OCI-LY1 (cell line): ENCODE measurements around the gene RAB40C.

ENCODE experiments used
- H2AFZ ChIP-seq: fragments of 200-600 bp; sonication (generic), shearing (Covaris generic); 2 replicates; pipeline ENCODE4 v1.6.0; 2014; ENCODE audit warnings: antibody characterized with exemption, mild to moderate bottlenecking, low read length
- H3F3A ChIP-seq: fragments of 200-600 bp; sonication (generic), shearing (Covaris generic); 2 replicates; pipeline ENCODE4 v1.6.0; 2014; ENCODE audit warnings: mild to moderate bottlenecking, antibody characterized with exemption, low read length, moderate library complexity; ENCODE audit not compliant: insufficient read depth
- H3K27ac ChIP-seq: fragments of 200-600 bp; sonication (generic); 2 replicates; pipeline ENCODE4 v1.5.1; 2014; ENCODE audit warnings: low read length, mixed run types, mild to moderate bottlenecking, low read depth; ENCODE audit not compliant: poor library complexity, severe bottlenecking
- H3K27me3 ChIP-seq: fragments of 200-600 bp; sonication (generic); 2 replicates; pipeline ENCODE4 v1.6.0; 2014; ENCODE audit warnings: antibody characterized with exemption, mild to moderate bottlenecking, low read length, moderate library complexity; ENCODE audit not compliant: insufficient read depth
- H3K36me3 ChIP-seq: fragments of 200-600 bp; sonication (generic); 2 replicates; pipeline ENCODE4 v1.6.1; 2014; ENCODE audit warnings: mild to moderate bottlenecking, antibody characterized with exemption, low read length, moderate library complexity, mixed read lengths; ENCODE audit not compliant: insufficient read depth
- H3K4me1 ChIP-seq: fragments of 200-600 bp; sonication (generic); 2 replicates; pipeline ENCODE4 v1.5.1; 2014; ENCODE audit warnings: mild to moderate bottlenecking, low read length, moderate library complexity; ENCODE audit not compliant: insufficient read depth, severe bottlenecking
- H3K4me2 ChIP-seq: fragments of 200-600 bp; sonication (generic), shearing (Covaris generic); 2 replicates; pipeline ENCODE4 v1.6.1; 2014; ENCODE audit warnings: low read length
- H3K4me3 ChIP-seq: fragments of 200-600 bp; sonication (generic); 2 replicates; pipeline ENCODE4 v1.5.1; 2014; ENCODE audit warnings: low read length, low read depth, mild to moderate bottlenecking, mixed read lengths; ENCODE audit not compliant: poor library complexity, severe bottlenecking
- H3K79me2 ChIP-seq: fragments of 200-600 bp; shearing (Covaris generic); 2 replicates; pipeline ENCODE4 v1.6.1; 2016; ENCODE audit warnings: mixed run types, low read length, mixed read lengths; ENCODE audit not compliant: insufficient read depth
- H3K9ac ChIP-seq: fragments of 200-600 bp; sonication (generic), shearing (Covaris generic); 2 replicates; pipeline ENCODE4 v1.6.1; 2014; ENCODE audit warnings: mild to moderate bottlenecking, low read length, mixed read lengths
- H3K9me2 ChIP-seq: fragments of 200-600 bp; sonication (generic), shearing (Covaris generic); 2 replicates; pipeline ENCODE4 v1.6.1; 2014; ENCODE audit warnings: low read depth, mild to moderate bottlenecking, low read length, mixed read lengths
- H3K9me3 ChIP-seq: fragments of 200-600 bp; shearing (Covaris generic); 2 replicates; pipeline ENCODE4 v1.6.1; 2014; ENCODE audit warnings: low read length, mixed read lengths
- H4K20me1 ChIP-seq: fragments of 200-600 bp; sonication (generic), shearing (Covaris generic); 2 replicates; pipeline ENCODE4 v1.6.0; 2016; ENCODE audit warnings: mild to moderate bottlenecking, low read length; ENCODE audit not compliant: insufficient read depth
- EZH2 ChIP-seq: fragments of 200-600 bp; sonication (generic), shearing (Covaris generic); IDR thresholded peaks from 2 replicates; pipeline ENCODE4 v1.8.0; 2017; ENCODE audit warnings: borderline replicate concordance, mixed run types, mild to moderate bottlenecking, antibody characterized with exemption, low read length, moderate library complexity, mixed read lengths
- TF ChIP-seq, protein P1 (sequence below): fragments of 200-600 bp; sonication (generic), shearing (Covaris generic); IDR thresholded peaks from 2 replicates; pipeline ENCODE4 v1.5.1; 2017; ENCODE audit warnings: mild to moderate bottlenecking, antibody characterized with exemption, low read length, moderate library complexity, mixed read lengths

Gene RAB40C

DNA sequence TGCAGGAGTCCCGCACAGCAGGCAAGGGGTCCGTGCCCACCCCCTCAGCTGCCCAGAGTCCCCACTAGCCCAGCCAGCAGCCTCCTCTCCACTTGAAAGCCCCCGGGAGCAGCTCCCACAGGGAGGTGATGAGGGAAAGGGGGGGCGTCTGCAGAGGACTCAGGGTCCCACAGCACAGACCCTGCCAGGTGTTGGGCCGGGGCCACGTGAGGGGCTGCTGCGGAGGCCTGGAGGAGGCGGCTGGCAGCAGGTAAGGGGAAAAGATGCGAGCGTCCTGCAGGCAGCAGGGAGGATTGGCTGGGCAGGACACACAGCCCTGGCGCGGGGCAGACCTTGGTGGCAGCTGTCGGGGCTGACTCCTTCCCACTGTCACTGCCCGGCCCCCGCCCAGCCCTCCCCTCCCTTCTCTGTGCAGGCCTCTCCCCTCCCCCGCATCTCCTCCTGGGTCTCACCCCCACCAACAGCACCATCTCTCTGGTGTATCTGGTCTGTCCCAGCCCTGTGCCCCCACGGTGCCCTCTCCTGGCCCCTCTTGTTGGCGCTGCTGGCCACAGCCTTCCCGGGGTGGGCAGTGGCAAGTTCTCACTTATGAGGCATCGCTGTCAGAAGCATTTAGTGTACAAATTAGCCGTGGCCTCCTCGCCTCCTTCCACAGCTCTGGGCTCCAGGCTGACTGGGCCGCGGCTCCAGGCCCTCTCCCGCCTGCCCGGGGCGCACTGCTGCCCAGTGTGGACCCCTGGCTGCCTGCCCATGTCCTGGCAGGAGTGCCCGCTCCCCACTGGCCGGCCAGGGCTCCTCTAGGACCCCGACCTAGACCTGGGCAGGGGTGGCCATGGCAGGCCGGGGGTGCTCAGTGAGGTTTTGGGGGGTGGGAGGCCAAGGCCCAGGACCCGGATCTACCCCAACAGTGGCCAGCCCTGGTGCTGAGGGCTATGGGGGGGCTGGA is 34.1 kb upstream of the RAB40C start:
- H3K4me3 ChIP-seq: no peak overlapping the region
- H2AFZ ChIP-seq: no peak overlapping the region
- no peaks in the 10 kb centered on the region for H3K4me1 ChIP-seq
- no peaks in the 10 kb centered on the region for H3K27me3 ChIP-seq
- H3K9me3 ChIP-seq: no peaks in the 10 kb centered on the region
- H3K79me2 ChIP-seq: no peaks in the 10 kb centered on the region
- H3K36me3 ChIP-seq: peaks cover 7% of the 10 kb centered on the region
- no peak overlapping the region for H3K27ac ChIP-seq
- no peaks in the 10 kb centered on the region for H4K20me1 ChIP-seq
- H3K9ac ChIP-seq: no peak overlapping the region
- TF ChIP-seq, protein P1, sequence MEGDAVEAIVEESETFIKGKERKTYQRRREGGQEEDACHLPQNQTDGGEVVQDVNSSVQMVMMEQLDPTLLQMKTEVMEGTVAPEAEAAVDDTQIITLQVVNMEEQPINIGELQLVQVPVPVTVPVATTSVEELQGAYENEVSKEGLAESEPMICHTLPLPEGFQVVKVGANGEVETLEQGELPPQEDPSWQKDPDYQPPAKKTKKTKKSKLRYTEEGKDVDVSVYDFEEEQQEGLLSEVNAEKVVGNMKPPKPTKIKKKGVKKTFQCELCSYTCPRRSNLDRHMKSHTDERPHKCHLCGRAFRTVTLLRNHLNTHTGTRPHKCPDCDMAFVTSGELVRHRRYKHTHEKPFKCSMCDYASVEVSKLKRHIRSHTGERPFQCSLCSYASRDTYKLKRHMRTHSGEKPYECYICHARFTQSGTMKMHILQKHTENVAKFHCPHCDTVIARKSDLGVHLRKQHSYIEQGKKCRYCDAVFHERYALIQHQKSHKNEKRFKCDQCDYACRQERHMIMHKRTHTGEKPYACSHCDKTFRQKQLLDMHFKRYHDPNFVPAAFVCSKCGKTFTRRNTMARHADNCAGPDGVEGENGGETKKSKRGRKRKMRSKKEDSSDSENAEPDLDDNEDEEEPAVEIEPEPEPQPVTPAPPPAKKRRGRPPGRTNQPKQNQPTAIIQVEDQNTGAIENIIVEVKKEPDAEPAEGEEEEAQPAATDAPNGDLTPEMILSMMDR: no peak
- TF ChIP-seq EZH2: no peak
- H3K4me2 ChIP-seq: no peak overlapping the region
- H3F3A ChIP-seq: no peaks in the 10 kb centered on the region
- no peaks in the 10 kb centered on the region for H3K9me2 ChIP-seq

DNA sequence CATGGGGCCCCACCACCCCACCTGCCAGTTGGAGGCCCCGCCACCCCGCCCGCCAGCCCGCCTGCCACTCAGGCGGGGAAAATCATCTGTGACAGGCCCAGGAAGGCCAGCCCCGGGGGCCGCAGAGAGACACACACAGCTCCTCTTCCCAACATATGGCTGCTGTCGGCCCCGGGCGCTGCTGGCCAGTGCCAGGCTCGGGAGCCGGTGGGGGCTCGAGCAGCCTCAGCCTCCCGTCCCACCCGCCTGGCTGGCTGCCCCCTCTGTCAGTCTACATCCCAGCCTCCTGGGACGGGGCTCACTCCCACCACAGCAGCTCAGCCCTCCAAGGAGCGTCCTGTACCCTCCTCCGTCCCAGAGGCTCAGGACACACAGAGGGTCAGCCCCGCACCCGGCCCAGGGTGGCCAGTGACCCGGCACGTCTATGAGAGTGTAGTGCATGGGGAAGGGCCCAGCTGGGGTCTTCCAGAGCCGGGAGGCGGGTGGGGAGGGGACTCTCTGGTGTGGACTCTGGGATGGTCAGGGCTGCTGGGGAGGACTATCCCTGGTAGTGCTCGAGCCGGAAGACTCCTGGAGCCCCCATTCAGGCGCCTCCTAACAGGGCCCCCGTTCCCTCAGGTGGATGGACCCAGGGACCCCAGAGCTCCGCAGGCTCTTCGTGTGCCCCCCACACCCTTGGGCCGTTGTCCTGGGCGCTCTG is 33.2 kb upstream of the RAB40C start:
- no peak overlapping the region for H3K4me2 ChIP-seq
- H2AFZ ChIP-seq: no peak overlapping the region
- H3K4me1 ChIP-seq: no peaks in the 10 kb centered on the region

DNA sequence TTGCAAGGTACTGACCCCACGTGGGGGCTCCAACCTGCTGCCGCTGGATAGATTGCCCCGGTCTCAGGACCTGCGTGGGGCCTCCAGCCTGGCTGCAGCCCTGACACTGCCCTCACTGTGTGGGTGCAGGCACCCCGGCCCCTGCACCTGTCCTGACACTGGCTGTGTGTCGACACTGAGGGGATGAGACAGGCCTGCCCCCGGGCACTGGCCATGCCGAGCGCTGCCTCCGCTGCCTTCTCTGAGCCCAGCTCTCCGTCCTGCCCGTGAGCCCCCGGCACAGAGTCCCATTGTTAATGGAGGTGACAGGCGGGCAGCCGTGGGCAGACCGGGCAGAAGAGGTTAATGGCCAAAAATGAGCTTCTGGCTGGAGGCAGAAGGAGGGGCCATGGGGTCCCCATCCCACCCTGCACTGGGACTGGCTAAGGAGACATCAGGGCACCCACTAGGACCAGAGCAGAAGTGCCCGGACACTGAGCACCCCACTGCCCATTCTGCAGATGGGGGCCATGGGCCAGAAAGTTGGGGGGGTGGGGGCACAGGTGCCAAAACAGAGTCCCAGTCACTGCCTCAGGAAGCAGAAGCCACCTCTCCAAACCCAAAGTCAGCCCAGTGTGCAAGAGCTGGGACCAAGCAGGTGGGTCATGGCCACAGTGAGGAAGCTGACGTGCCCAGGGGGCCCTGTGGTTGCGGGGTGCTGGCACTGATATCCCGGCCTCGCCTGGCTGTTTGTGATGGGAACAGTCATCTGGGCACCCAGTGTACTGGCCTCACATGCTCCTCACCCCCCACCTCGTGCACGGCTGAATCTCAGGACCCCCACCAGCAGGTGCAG is 32.2 kb upstream of the RAB40C start:
- Histone ChIP-seq H3K4me1 (no peaks in the 10 kb centered on the region), H3K9me2 (no peaks in the 10 kb centered on the region), H3K27me3 (no peaks in the 10 kb centered on the region), H3K4me3 (no peak overlapping the region), H2AFZ (no peak overlapping the region), H3K4me2 (no peak overlapping the region), H3K9me3 (no peaks in the 10 kb centered on the region), H3K27ac (no peak overlapping the region), H3K79me2 (no peaks in the 10 kb centered on the region), H3F3A (no peaks in the 10 kb centered on the region), H4K20me1 (no peaks in the 10 kb centered on the region), H3K36me3 (no peaks in the 10 kb centered on the region; the same call in 1 of the 2 replicates), H3K9ac (no peak overlapping the region)
- TF ChIP-seq EZH2: no peak
- TF ChIP-seq, protein P1: no peak

More for the DNA sequence above, 33.2 kb upstream of the RAB40C start:
- H4K20me1 ChIP-seq: no peaks in the 10 kb centered on the region
- H3K27ac ChIP-seq: no peak overlapping the region
- no peaks in the 10 kb centered on the region for H3K9me3 ChIP-seq
- peaks cover under 1% of the 10 kb centered on the region for H3K36me3 ChIP-seq
- no peaks in the 10 kb centered on the region for H3K27me3 ChIP-seq
- no peaks in the 10 kb centered on the region for H3F3A ChIP-seq
- H3K79me2 ChIP-seq: no peaks in the 10 kb centered on the region
- H3K9ac ChIP-seq: no peak overlapping the region
- no peaks in the 10 kb centered on the region for H3K9me2 ChIP-seq
- no peak overlapping the region for H3K4me3 ChIP-seq
- TF ChIP-seq, protein P1: no peak
